GM12878 (cell line): ENCODE data around the gene FAM229B. TPM values are rescaled to one million over a fixed set of nuclear protein-coding genes. Genes with fewer than 3 reads are reported as not detected.

ENCODE experiments used
- ATAC-seq: fragments of 200-7000 bp; cut with Tn5 transposase; 3 replicates; pipeline ENCODE4 v1.9.1; 2020; ENCODE audit warnings: mild to moderate bottlenecking, moderate library complexity
- BruUV-seq: library from RNA; stranded (reverse); fragments of 400-500 nt; replicated peaks from 2 replicates; lab custom pipeline; 2021; lab: Mats Ljungman, UMichigan
- CTCF ChIA-PET: fragments of 300-600 bp; sonication (Branson Sonifier 250); formaldehyde crosslinking; extraction: SDS; loops from one replicate; lab custom pipeline; 2021; ENCODE audit warnings: inconsistent platforms; lab: Yijun Ruan, JAX
- POLR2A ChIA-PET: fragments of 350-600 bp; formaldehyde crosslinking; extraction: SDS; loops from one replicate; lab custom pipeline; 2021; ENCODE audit warnings: inconsistent platforms; lab: Charles Lee
- RAD21 ChIA-PET: fragments of 300-600 bp; sonication (Branson Sonifier 250); formaldehyde crosslinking; loops from one replicate; lab custom pipeline; 2023; ENCODE audit warnings: antibody characterized with exemption; ENCODE audit not compliant: unreplicated experiment; lab: Charles Lee
- SMC1A ChIA-PET: fragments of 300-600 bp; sonication (Branson Sonifier 250); formaldehyde crosslinking; loops from one replicate; lab custom pipeline; 2023; ENCODE audit not compliant: unreplicated experiment, uncharacterized antibody; lab: Charles Lee
- DNase-seq: peaks from one replicate; pipeline ENCODE4 v3.0.0-alpha.2; 2011; ENCODE audit warnings: low read depth, low spot score
- FAIRE-seq: peaks from 3 replicates; lab custom pipeline; 2011; peaks lifted over from hg19 to GRCh38; lab: Jason Lieb, UNC
- H2AFZ ChIP-seq: 2 replicates; pipeline ENCODE4 v1.6.0; 2011; ENCODE audit warnings: low read depth, low read length, control low read depth; ENCODE audit not compliant: control insufficient read depth
- H3K27ac ChIP-seq: 2 replicates; pipeline ENCODE4 v1.5.1; 2011; ENCODE audit warnings: control low read depth; ENCODE audit not compliant: control insufficient read depth, insufficient read depth
- H3K27me3 ChIP-seq, 2 experiments: replicated peaks in 1 of 2; 2 replicates each; pipeline versions ENCODE4 v1.6.0 to v1.6.1; 2011; ENCODE audit warnings: low read length in 1 of 2; ENCODE audit not compliant: control insufficient read depth in 2 of 2, insufficient read depth in 2 of 2
- H3K36me3 ChIP-seq, 2 experiments: 2 replicates each; pipeline ENCODE4 v1.5.1; 2011; ENCODE audit warnings: low read length in 1 of 2; ENCODE audit not compliant: control insufficient read depth in 2 of 2, insufficient read depth in 2 of 2
- H3K4me1 ChIP-seq: 2 replicates; pipeline ENCODE4 v1.6.1; 2011; ENCODE audit warnings: mild to moderate bottlenecking, low read length, moderate library complexity, mixed read lengths; ENCODE audit not compliant: control insufficient read depth, insufficient read depth
- H3K4me2 ChIP-seq: 2 replicates; pipeline ENCODE4 v1.6.0; 2011; ENCODE audit warnings: control low read depth; ENCODE audit not compliant: control insufficient read depth, insufficient read depth
- H3K4me3 ChIP-seq: fragments of 200-600 bp; sonication (generic); 2 replicates; pipeline ENCODE4 v1.5.1; 2016
- H3K79me2 ChIP-seq: 2 replicates; pipeline ENCODE4 v1.6.0; 2011; ENCODE audit warnings: low read length; ENCODE audit not compliant: control insufficient read depth, insufficient read depth
- H3K9ac ChIP-seq: 2 replicates; pipeline ENCODE4 v1.8.0; 2011; ENCODE audit warnings: low read length, control low read depth, mixed read lengths; ENCODE audit not compliant: control insufficient read depth, insufficient read depth
- H3K9me3 ChIP-seq: replicated peaks from 3 replicates; pipeline ENCODE4 v1.5.1; 2011; ENCODE audit warnings: mild to moderate bottlenecking, low read length; ENCODE audit not compliant: control insufficient read depth, insufficient read depth
- H4K20me1 ChIP-seq: 2 replicates; pipeline ENCODE4 v1.6.0; 2011; ENCODE audit not compliant: control insufficient read depth, insufficient read depth
- ESRRA ChIP-seq: IDR thresholded peaks from 2 replicates; pipeline ENCODE4 v1.6.1; 2012; ENCODE audit warnings: mild to moderate bottlenecking, low read length, improper control_type of control experiment
- FOS ChIP-seq: IDR thresholded peaks from 3 replicates; pipeline ENCODE4 v1.6.1; 2011; ENCODE audit warnings: borderline replicate concordance; ENCODE audit not compliant: insufficient read length; ENCODE audit errors: extremely low read depth
- LARP7 ChIP-seq: fragments of 450-650 bp; IDR thresholded peaks from 2 replicates; pipeline ENCODE4 v1.6.1; 2017; ENCODE audit warnings: mild to moderate bottlenecking
- MTA2 ChIP-seq: fragments of 450-650 bp; IDR thresholded peaks from 2 replicates; pipeline ENCODE4 v1.6.1; 2016; ENCODE audit warnings: low read depth, mild to moderate bottlenecking, moderate library complexity
- NFYB ChIP-seq: IDR thresholded peaks from 2 replicates; pipeline ENCODE4 v1.6.1; 2011; ENCODE audit warnings: low read depth, mild to moderate bottlenecking, low read length, improper control_type of control experiment, moderate library complexity; ENCODE audit not compliant: insufficient read depth
- POLR2AphosphoS2 ChIP-seq: IDR thresholded peaks from 2 replicates; pipeline ENCODE4 v1.6.1; 2011; ENCODE audit warnings: low read depth, mild to moderate bottlenecking, low read length, improper control_type of control experiment, moderate library complexity
- RB1 ChIP-seq: fragments of 450-650 bp; formaldehyde crosslinking; IDR thresholded peaks from 2 replicates; pipeline ENCODE4 v1.6.1; 2017; ENCODE audit warnings: mild to moderate bottlenecking, borderline replicate concordance
- RCOR1 ChIP-seq: conservative IDR thresholded peaks from 2 replicates; pipeline ENCODE4 v1.6.1; 2012; ENCODE audit warnings: low read depth, low read length, improper control_type of control experiment
- RELA ChIP-seq: fragments of 450-650 bp; IDR thresholded peaks from 2 replicates; pipeline ENCODE4 v1.8.0; 2014; ENCODE audit warnings: borderline replicate concordance; ENCODE audit not compliant: partially characterized antibody
- TCF3 ChIP-seq: IDR thresholded peaks from 2 replicates; pipeline ENCODE4 v1.6.1; 2012; ENCODE audit warnings: low read depth, mild to moderate bottlenecking, low read length, borderline replicate concordance; ENCODE audit not compliant: insufficient read depth
- WRNIP1 ChIP-seq: IDR thresholded peaks from 2 replicates; pipeline ENCODE4 v1.6.1; 2011; ENCODE audit warnings: low read depth, low read length, improper control_type of control experiment, borderline replicate concordance
- in situ Hi-C: fragments of 300-500 bp; cut with MboI; formaldehyde crosslinking; loops from 9 replicates; pipeline ENCODE4 v1.14.3; 2018; ENCODE audit warnings: mixed read lengths
- intact Hi-C: fragments of 100-400 bp; cut with micrococcal nuclease; formaldehyde crosslinking; loops from one replicate; pipeline ENCODE4 v1.14.2; 2022; ENCODE audit not compliant: unreplicated experiment
- polyA plus RNA-seq, 11 experiments: library from polyadenylated mRNA; depleted of rRNA in 4 of 11; unstranded in 6 of 11; stranded (reverse) in 5 of 11; fragments of >200 nt; fragmentation: Nextera tagmentation in 4 of 11; fragmentation: Illumina TruSeq in 1 of 11; extraction: Ambion mirVana in 4 of 11; extraction: Trizol in 1 of 11; gene quantifications; 1 replicate in 1 of 11; 2 replicates in 10 of 11; pipeline versions ENCODE4 v1.2.1 to v1.2.3, GENCODE V29; 2011 to 2016; ENCODE audit warnings: inconsistent platforms in 2 of 11, missing spikeins in 2 of 11, low read depth in 1 of 11
- total RNA-seq, 4 experiments: library from RNA; depleted of rRNA in 3 of 4; stranded (reverse); fragments of >200 nt in 3 of 4; fragmentation: Illumina TruSeq in 1 of 4; extraction: Trizol in 1 of 4; gene quantifications; 2 replicates each; pipeline versions ENCODE4 v1.2.1 to v1.2.3, GENCODE V29; 2013 to 2021

The FAM229B gene
- total and polyA plus RNA-seq, 10 of the 15 experiments (the other 5 are each of a cell fraction or from before 2014, with no cell fraction given) = 0.82 to 5.7 (median 3.1) TPM

- H3K27me3 ChIP-seq = no peaks in the 10 kb centered on the region; a peak in 2 of 4 replicates
- no peak for ATAC-seq
- TF ChIP-seq ESRRA (no peak), POLR2AphosphoS2 (no peak), RCOR1 (no peak), NFYB (no peak), TCF3 (no peak), FOS (no peak), RB1 (no peak), WRNIP1 (no peak), RELA (no peak), LARP7 (no peak), MTA2 (no peak)
- POLR2A ChIA-PET = no interaction called here
- no peaks in the 10 kb centered on the region for H3K36me3 ChIP-seq
- H2AFZ ChIP-seq = no peak overlapping the region
- BruUV-seq = no TSS peak
- CTCF ChIA-PET = no interaction called here
- H4K20me1 ChIP-seq = no peaks in the 10 kb centered on the region
- no peak for DNase-seq
- H3K9me3 ChIP-seq = no peaks in the 10 kb centered on the region
- H3K4me2 ChIP-seq = no peak overlapping the region
- RAD21 ChIA-PET = no interaction called here
- H3K4me3 ChIP-seq = no peak overlapping the region
- H3K9ac ChIP-seq = no peak overlapping the region
- intact Hi-C loops (no loop called here), in situ Hi-C loops (no loop called here)
- H3K79me2 ChIP-seq = no peaks in the 10 kb centered on the region
- SMC1A ChIA-PET = no interaction called here
- no peak overlapping the region for H3K27ac ChIP-seq
- FAIRE-seq = no peak
- H3K4me1 ChIP-seq = no peaks in the 10 kb centered on the region
Observed at GRCh38 chr6:112113918-112114317, 26.5 kb downstream of the FAM229B start.
